ENCODE results near the gene GPC5.

DNA sequence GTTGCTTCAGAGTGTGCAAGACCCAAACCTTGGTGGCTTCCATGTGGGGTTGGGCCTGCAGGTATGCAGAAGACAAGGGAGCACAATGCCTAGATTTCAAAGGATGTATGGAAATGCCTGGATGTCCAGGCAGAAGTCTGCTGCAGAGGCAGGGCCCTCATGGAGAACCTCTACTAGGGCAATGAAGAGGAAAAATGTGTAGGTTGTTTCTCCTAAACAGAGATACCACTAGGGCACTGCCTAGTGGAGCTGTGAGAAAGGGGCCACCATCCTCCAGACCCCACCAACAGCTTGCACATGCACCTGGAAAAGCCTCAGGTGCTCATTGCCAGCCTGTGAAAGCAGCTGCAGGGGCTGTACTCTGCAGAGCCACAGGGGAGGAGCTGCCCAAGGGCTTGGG lies 1295.6 kb downstream of the GPC5 start:
- TF ChIP-seq, protein P1, sequence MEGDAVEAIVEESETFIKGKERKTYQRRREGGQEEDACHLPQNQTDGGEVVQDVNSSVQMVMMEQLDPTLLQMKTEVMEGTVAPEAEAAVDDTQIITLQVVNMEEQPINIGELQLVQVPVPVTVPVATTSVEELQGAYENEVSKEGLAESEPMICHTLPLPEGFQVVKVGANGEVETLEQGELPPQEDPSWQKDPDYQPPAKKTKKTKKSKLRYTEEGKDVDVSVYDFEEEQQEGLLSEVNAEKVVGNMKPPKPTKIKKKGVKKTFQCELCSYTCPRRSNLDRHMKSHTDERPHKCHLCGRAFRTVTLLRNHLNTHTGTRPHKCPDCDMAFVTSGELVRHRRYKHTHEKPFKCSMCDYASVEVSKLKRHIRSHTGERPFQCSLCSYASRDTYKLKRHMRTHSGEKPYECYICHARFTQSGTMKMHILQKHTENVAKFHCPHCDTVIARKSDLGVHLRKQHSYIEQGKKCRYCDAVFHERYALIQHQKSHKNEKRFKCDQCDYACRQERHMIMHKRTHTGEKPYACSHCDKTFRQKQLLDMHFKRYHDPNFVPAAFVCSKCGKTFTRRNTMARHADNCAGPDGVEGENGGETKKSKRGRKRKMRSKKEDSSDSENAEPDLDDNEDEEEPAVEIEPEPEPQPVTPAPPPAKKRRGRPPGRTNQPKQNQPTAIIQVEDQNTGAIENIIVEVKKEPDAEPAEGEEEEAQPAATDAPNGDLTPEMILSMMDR (IDR thresholded peaks at IDR 0.05; ENCODE audit: low read depth, low read length, missing input control): no peak
- no peak for TF ChIP-seq TAF1 (conservative IDR thresholded peaks at IDR 0.05)
- no peak for TF ChIP-seq YY1 (IDR thresholded peaks at IDR 0.05)
- TF ChIP-seq HNF4A (conservative IDR thresholded peaks at IDR 0.05): no peak
- TF ChIP-seq REST (IDR thresholded peaks at IDR 0.05): no peak
- TF ChIP-seq GABPA (IDR thresholded peaks at IDR 0.05 in 1 of 2, conservative IDR thresholded peaks at IDR 0.05 in 1 of 2): no peak
- no peak for TF ChIP-seq FOXA1 (IDR thresholded peaks at IDR 0.05)
- no peak for TF ChIP-seq RAD21 (IDR thresholded peaks at IDR 0.05)
- no peak for TF ChIP-seq NR2F2 (IDR thresholded peaks at IDR 0.05)
- no peak for TF ChIP-seq RXRA (IDR thresholded peaks at IDR 0.05)
- no peak for TF ChIP-seq JUND (IDR thresholded peaks at IDR 0.05)
- TF ChIP-seq ZBTB33 (IDR thresholded peaks at IDR 0.05): no peak
- TF ChIP-seq, protein P2, sequence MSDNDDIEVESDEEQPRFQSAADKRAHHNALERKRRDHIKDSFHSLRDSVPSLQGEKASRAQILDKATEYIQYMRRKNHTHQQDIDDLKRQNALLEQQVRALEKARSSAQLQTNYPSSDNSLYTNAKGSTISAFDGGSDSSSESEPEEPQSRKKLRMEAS (IDR thresholded peaks at IDR 0.05): no peak
